ENCODE measurements around the gene MFAP3. TPM values are rescaled to one million over a fixed set of nuclear protein-coding genes. Genes with fewer than 3 reads are reported as not detected.

Gene MFAP3
- total RNA-seq, 1 donor from 2014 or later: 39.0 TPM

DNA sequence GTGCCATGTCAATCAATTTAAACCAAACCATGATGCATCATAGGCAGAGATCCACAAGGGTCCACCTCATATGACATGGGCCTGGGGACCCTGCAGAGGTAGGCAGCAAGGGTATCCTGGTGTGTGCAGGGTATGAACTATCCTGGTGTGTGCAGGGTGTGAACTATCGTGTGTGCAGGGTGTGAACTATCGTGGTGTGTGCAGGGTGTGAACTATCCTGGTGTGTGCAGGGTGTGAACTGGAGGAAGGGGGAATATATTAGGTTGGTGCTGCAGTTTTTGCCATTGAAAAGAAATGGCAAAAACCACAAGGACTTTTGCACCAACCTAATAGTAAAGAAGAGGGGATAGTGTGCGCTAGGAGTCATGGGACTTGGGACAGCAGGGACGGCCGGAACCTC, 50.0 kb downstream of the MFAP3 start:
- Mint-ChIP-seq H3K27ac (ENCODE audit: unreplicated experiment) (no peak overlapping the region), H3K36me3 (ENCODE audit: low read depth) (no peaks in the 10 kb centered on the region), H3K27me3 (ENCODE audit: low read depth) (peaks cover 4% of the 10 kb centered on the region), H3K4me1 (peaks cover 14% of the 10 kb centered on the region), H3K9me3 (no peaks in the 10 kb centered on the region), H3K4me3 (no peak overlapping the region)
- DNase-seq (ENCODE audit: low read depth, low spot score): no peak
- TF ChIP-seq, protein P1, sequence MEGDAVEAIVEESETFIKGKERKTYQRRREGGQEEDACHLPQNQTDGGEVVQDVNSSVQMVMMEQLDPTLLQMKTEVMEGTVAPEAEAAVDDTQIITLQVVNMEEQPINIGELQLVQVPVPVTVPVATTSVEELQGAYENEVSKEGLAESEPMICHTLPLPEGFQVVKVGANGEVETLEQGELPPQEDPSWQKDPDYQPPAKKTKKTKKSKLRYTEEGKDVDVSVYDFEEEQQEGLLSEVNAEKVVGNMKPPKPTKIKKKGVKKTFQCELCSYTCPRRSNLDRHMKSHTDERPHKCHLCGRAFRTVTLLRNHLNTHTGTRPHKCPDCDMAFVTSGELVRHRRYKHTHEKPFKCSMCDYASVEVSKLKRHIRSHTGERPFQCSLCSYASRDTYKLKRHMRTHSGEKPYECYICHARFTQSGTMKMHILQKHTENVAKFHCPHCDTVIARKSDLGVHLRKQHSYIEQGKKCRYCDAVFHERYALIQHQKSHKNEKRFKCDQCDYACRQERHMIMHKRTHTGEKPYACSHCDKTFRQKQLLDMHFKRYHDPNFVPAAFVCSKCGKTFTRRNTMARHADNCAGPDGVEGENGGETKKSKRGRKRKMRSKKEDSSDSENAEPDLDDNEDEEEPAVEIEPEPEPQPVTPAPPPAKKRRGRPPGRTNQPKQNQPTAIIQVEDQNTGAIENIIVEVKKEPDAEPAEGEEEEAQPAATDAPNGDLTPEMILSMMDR (conservative IDR thresholded peaks at IDR 0.05): no peak

DNA sequence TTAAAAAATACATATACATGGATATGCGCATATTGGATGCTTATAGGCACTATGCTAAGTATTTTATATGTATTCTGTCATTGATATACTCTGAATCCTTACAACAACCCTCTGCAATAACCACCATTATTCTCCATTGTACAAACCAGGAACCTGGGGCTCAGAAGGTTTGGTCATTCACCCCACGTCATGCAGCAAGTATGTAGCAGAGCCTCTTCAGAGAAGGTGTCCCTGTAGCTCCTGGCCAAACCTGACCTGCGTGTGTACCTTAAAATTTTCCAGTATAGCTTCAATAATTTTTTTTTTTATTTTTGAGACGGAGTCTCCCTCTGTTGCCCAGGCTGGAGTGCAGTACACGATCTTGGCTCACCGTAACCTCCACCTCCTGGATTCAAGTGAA, 51.9 kb downstream of the MFAP3 start:
- Mint-ChIP-seq H3K9me3 (no peaks in the 10 kb centered on the region), H3K36me3 (ENCODE audit: low read depth) (no peaks in the 10 kb centered on the region), H3K27me3 (ENCODE audit: low read depth) (peaks cover 11% of the 10 kb centered on the region), H3K27ac (ENCODE audit: unreplicated experiment) (no peak overlapping the region), H3K4me3 (no peak overlapping the region), H3K4me1 (peaks cover 9% of the 10 kb centered on the region)
- no peak for DNase-seq (ENCODE audit: low read depth, low spot score)
- TF ChIP-seq, protein P1 (conservative IDR thresholded peaks at IDR 0.05): no peak

DNA sequence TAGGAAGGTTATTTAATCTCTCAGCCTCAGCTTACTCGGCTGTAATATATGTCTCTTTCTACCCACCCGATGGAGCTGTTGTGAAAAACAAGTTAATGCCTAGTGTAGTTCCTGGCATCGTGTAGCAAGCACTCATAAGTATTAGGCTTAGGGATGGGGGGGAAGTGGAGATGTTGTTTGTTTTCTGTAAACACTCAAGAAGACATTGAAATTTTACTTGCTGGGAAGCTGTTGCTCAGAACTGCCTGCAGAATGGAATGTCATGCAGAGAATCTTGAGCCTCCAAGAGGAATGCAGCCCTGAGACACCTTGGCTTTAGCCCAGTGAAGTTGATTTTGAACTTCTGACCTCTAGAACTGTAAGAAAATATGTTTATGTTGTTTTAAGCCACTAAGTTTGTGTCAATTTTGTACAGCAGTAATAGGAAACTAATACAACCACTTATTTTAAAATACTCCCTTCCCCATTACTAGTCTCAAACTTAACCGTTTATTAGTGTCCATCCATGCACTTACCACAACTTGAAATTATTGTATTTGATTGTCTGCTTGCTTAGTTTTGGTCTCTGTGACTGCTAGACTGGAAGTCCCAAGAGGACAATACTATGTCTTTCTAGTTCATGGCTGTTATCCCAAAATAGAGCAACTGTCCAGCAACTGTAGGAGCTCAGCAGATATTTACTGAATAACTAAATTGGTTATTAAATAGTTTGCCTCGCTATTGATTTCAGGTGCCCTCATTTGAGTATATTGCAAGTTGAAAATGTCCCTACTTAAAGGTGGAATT, 53.8 kb downstream of the MFAP3 start:
- no peak for DNase-seq (ENCODE audit: low read depth, low spot score)
- Mint-ChIP-seq H3K36me3 (ENCODE audit: low read depth) (no peaks in the 10 kb centered on the region), H3K4me1 (no peaks in the 10 kb centered on the region), H3K27me3 (ENCODE audit: low read depth) (peaks cover 14% of the 10 kb centered on the region), H3K27ac (ENCODE audit: unreplicated experiment) (no peak overlapping the region), H3K4me3 (no peak overlapping the region), H3K9me3 (no peaks in the 10 kb centered on the region)
- TF ChIP-seq, protein P1 (conservative IDR thresholded peaks at IDR 0.05): no peak

DNA sequence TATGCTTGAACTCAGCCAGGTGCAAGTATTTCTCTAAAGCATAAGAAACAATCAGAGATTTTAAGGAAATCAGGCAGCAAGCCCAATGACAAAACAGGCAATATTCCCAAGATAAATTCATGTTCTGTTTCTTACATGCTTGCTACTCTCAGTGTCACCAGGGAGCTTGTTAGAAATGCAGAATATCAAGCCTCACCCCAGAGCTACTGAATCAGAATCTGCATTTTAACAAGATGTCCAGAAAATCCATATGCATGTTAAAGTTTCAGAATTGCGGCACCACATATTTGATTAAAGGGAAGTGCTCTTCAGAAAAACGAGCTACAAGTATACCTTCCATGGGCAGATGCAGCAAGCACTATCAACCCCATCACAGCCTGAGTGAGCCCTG, 54.4 kb downstream of the MFAP3 start:
- TF ChIP-seq, protein P1 (conservative IDR thresholded peaks at IDR 0.05): no peak
- H3K27me3 Mint-ChIP-seq (ENCODE audit: low read depth): peaks cover 14% of the 10 kb centered on the region
- no peaks in the 10 kb centered on the region for H3K36me3 Mint-ChIP-seq (ENCODE audit: low read depth)
- H3K4me1 Mint-ChIP-seq: no peaks in the 10 kb centered on the region
- no peak overlapping the region for H3K4me3 Mint-ChIP-seq
- DNase-seq (ENCODE audit: low read depth, low spot score): no peak
- H3K27ac Mint-ChIP-seq (ENCODE audit: unreplicated experiment): no peak overlapping the region
- H3K9me3 Mint-ChIP-seq: no peaks in the 10 kb centered on the region

DNA sequence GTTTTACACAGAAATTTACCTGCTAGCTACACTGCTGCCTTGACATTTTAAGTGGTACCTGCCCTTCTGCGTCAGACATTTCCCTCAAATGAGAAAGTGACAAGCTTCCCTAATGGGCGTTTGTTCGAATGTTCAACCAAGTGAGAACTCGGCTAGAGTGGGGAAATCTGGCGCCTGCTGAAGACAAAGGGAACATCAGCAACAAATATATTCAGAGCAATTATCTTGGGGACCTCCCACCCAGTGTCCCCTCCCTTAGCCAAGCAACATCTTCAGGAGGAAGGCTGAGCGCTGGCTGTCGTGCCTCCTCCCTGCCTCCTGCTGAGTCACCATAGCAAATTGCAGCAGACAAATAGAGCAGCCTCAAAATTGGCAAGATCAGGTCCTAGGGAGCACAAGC, 57.1 kb downstream of the MFAP3 start:
- TF ChIP-seq, protein P1 (conservative IDR thresholded peaks at IDR 0.05): no peak
- Mint-ChIP-seq H3K4me3 (no peak overlapping the region), H3K4me1 (no peaks in the 10 kb centered on the region), H3K36me3 (ENCODE audit: low read depth) (no peaks in the 10 kb centered on the region), H3K9me3 (no peaks in the 10 kb centered on the region), H3K27me3 (ENCODE audit: low read depth) (peaks cover 14% of the 10 kb centered on the region), H3K27ac (ENCODE audit: unreplicated experiment) (no peak overlapping the region)
- no peak for DNase-seq (ENCODE audit: low read depth, low spot score)
